ENCODE results near the gene ZFYVE21.

DNA sequence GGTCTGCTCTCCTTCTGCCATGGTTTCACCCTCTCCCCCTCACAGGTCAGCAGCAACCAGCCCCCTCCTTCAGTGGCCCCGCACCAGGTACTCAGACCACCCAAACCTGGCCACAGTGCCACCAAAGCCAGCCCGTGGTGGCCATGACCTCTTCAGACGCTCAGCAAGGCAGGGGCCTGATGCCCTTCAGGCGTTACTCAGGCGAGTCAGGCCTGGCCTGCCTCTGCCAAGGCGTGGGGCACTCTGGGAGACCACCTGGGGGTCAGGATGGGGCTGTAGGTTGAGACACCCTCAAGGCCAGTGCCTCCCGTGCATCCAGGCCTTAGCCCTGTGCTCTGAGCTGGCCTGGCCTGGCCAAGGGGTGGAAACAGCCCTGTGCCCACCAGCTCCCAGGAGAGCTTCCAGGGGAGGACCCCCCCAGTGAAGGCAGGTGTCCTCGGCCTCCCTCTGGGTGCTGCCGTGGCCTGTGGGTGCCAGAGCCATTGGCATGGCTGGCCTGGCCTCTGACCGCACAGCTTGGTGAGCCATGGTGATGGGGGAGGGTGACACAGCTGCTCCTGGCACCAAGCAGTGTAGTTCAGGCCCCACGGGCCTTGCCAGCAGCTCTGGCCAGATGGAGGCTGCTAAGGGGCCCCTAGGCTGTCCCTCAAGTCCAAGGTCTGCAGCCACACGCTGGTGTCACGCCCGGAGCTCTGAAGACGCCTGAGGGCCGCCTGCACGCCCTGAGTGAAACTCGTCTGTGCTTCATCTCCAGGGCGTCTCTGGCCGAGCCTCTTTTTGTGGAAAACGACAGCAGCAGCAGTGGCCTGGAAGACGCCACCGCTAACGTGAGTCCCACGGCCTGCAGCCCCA, 15.5 kb upstream of the ZFYVE21 start:
- TF ChIP-seq, protein P1, sequence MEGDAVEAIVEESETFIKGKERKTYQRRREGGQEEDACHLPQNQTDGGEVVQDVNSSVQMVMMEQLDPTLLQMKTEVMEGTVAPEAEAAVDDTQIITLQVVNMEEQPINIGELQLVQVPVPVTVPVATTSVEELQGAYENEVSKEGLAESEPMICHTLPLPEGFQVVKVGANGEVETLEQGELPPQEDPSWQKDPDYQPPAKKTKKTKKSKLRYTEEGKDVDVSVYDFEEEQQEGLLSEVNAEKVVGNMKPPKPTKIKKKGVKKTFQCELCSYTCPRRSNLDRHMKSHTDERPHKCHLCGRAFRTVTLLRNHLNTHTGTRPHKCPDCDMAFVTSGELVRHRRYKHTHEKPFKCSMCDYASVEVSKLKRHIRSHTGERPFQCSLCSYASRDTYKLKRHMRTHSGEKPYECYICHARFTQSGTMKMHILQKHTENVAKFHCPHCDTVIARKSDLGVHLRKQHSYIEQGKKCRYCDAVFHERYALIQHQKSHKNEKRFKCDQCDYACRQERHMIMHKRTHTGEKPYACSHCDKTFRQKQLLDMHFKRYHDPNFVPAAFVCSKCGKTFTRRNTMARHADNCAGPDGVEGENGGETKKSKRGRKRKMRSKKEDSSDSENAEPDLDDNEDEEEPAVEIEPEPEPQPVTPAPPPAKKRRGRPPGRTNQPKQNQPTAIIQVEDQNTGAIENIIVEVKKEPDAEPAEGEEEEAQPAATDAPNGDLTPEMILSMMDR (IDR thresholded peaks at IDR 0.05), result no peak
- no peak for TF ChIP-seq POLR2A (IDR thresholded peaks at IDR 0.05)
